Activated CD8-positive, alpha-beta memory T cell treated with anti-CD3 and anti-CD28 coated beads for 4 hours (primary cell): Measurements from ENCODE around the gene NAA20.

Experiments used
- DNase-seq, 2 donors: peaks; one replicate each; pipeline ENCODE4 v3.0.0-alpha.2; 2020; ENCODE audit warnings: low read depth in 2 of 2

Gene NAA20

GRCh38 chr20:20019123-20019522 is 2.0 kb downstream of the NAA20 start:
- DNase-seq: no peak

DNA sequence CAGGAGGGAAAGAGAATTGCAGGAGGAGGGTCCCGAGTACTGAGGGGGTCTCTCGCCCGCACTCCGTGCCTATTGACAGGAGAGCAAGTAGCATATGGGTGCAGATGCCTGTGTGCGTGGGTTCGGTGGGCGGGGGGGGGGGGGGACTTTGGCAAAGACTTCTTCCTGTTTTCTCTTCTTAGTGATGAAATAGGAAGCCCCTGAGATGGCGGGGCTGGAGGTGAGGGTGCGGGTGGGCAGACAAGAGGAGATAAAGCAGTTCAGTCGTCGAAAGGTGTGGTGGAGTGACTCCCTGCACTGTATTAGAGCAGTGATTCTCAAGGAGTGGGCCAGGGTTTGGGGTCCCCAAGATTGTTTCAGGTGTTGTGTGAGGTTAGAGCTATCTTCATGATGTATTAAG is 3.7 kb downstream of the NAA20 start:
- no peak for DNase-seq

DNA sequence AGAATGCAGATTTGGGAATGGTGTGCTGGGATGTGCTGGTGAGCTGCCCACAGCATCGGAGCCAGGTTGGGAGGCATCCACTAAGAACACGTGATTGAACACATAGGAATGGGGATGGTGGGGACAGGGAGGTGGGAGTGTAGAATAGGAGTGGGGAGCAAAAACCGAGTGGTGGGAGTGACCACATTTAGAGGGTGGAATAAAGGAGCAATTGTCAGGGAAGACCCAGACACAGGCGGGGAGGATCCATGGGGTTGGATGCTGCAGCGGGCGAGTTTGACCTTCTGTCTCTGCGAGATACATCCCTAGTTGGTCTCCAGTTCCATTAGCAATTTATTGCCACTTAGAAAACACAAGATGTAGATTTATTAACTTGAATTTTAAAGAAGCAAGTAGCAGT is 4.7 kb downstream of the NAA20 start:
- no peak for DNase-seq

DNA sequence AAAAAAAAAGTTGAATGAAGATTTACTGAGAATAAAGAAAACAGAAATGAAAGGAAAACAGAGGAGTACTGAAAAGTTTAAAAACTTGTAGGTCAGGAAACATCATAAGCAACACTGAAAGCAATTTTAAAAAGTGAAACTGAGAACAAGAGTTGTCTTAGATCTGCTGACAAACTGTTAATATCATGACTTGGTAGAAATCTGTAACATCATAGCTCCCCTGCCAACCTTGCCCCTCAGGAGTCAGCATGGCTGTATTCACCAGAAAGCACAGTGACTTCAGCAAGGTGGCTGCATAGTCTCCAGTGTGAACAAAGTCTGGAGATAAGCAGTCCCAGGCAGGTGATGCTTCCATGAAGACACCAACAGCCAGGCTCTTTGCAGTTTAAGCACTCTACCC is 5.3 kb downstream of the NAA20 start:
- no peak for DNase-seq

- DNase-seq: no peak
Observed at GRCh38 chr20:20023395-20023794, 6.2 kb downstream of the NAA20 start.

DNA sequence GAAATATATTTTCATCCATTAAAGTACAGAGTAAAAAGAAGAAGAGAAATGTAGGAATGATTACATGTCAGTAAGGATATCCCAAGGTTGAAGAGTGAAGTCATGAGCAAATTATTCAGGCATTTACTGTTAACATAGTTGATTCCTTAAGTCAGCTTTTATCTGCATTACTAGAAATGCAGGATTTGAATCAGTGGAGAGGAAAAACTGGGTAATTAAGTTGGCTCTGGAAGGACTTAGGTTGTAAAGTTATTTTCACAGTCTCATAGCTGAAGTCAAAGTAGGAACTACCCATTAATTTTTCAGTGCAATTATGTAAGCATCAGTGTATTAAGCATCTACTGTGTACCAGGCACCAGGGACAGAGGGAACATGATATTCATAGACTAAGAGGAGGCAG is 7.8 kb downstream of the NAA20 start:
- DNase-seq: no peak

- DNase-seq: no peak
Observed at GRCh38 chr20:20027284-20027683, 10.1 kb downstream of the NAA20 start.

GRCh38 chr20:20031790-20032189 is 14.6 kb downstream of the NAA20 start:
- DNase-seq: no peak

GRCh38 chr20:20034486-20034885 is 17.3 kb downstream of the NAA20 start:
- DNase-seq: no peak

GRCh38 chr20:20036756-20037155 is 19.6 kb downstream of the NAA20 start:
- no peak for DNase-seq

- no peak for DNase-seq
Observed at GRCh38 chr20:20037960-20038359, 20.8 kb downstream of the NAA20 start.

GRCh38 chr20:20038586-20038985 is 21.4 kb downstream of the NAA20 start:
- DNase-seq: no peak

- DNase-seq: no peak
Observed at GRCh38 chr20:20039752-20040387, 22.7 kb downstream of the NAA20 start.

DNA sequence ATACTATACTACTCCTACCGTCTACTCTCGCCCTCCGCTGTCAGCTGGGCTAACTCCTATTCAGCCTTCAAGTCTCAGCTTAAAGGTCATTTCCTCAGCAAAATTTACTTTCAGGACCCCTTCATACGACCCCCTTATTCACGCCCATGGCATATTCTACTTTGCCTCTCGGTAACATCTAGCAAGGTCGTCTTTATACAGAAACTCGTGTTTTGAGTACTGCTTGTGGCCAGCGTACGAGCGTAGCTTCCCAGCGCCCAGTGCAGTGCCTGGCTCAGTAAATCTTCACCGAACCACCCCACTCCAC is 34.6 kb downstream of the NAA20 start:
- DNase-seq: no peak

DNA sequence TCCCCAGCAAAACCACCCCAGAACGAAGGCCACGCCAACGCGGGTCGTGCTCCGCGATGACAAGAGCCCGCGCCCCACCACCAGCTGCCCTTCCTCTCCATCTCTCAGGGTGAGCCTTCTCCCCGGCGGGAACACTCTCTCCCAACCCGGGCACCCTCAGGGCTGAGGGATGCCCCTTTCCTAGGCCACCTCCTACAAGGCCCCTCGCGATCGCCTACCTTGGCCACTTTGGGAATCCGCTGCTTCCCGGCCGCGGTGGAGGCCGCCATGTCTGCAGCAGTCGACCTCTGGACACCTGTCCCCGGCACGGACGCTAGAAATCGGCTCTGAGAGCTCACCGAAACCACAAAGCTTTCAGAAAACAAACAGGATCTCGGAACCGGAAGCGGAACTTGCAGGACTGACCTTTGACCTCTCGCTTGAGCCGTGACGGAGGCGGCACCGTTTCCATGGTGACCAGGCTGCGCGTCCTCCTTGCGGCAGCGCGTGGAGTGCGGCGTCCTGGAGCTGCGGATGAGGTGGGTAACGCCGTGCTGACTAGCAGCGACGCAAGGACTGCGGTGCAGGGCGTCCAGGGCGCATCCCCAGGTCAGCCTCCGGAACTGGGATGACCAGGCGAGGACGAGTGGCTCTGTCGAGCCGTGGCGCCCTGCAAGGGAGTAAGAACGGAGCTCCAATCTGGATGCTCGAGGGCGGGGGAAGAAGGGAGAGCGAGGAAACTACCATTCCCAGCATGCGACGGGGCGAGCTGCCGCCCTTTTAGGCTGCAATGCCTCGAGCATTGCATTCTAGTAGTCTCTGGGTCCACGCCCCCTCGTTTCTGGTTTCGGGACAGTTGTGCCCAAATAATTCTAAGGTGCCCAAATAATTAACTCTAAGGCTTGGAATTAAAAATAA is 35.2 kb downstream of the NAA20 start, which contains the start of the genes CFAP61 and CRNKL1:
TSS of gene CFAP61 (plus strand) at position 459 of the 897 bp plus-strand sequence. CDS start 4,122 bp downstream, outside the sequence.
TSS of gene CRNKL1 (minus strand) at position 393 of the 897 bp plus-strand sequence. CDS start at position 269, 124 bp downstream.
- DNase-seq: peak; percentile 93 to 96

DNA sequence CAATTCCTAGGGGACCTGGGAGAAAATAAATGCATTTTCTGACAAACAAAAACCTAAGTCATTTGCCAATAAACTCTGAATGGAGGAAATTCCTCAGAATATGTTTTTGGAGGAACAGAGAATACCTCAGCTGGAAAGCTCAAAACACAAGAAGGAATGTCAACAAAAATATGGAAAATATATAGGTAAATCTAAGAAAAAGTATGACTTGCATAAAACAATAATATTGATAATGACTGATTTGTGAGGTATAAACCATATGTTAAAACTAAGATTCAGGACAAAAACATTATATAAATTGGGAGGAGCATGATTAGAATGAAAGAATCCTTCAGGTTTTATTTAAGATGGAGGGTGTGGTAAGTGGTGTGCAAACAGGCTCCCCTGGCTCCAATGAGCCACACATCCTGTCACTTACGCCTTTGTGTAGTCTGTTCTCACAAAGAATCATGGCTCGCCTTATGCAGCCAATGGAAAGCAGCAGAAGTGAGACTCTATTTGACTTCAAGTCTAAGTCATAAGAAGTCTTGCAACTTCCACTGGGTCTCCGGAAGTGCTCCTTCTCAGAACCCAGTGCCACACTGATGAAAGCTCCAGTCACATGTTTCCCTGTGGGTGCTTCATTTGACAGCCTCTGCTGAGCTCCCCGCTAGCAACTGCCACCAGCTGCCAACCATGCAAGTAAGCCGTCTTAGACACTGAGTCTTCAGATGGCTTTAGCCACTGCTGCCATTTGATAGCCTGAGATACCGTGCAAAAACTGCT is 43.3 kb downstream of the NAA20 start:
- DNase-seq: no peak

DNA sequence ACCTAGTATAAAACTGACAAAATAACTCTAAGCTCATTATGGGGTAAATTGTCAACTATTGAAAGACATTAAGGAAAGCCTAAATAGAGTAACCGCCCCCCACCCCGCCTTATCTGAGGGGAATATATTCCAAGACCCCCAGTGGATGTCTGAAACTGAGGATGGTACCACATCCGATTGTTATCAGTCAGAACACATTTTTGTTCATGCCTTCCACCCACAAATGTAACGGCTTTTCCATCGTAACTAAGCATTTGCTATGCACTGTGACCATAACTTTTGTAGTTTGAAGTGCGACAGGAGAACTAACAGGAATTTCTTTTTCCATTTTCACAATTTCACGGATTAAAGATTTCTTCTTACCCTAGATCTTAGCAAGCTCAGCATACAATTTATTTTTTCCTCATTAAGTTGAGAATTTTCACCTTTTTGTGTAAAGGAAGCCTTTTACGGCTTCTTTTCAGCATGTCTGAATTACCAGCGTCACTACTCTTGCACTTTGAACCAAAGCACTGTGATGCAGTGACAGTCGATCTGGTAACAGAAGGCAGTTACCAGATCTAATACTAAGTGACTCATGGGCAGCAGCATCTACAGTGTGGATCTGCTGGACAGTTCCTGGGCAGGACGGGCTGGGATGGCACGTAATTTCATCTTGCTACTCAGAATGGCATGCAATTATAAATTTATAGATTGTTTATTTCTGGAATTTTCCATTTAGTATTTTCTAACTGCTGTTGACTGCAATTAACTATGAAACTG is 47.0 kb downstream of the NAA20 start:
- no peak for DNase-seq

DNA sequence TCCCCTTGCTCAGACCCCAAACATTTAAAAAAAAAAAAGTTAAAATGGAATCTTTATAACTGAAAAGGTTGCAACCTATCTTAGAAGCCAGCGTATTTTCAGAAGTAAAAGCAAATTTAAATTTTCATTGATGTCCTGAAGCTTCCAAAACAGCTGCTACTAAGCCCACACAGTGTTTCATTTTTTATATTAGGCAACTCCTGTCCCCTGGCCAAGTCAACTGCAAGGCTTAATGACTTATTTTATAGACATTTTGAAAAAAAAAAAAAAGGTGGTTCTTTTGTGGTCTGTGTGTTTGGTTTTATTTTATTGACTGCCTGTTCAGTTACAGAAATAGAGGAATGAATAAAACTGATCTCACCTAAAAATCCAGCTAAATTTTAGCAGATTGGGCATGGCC is 48.2 kb downstream of the NAA20 start:
- DNase-seq: no peak

DNA sequence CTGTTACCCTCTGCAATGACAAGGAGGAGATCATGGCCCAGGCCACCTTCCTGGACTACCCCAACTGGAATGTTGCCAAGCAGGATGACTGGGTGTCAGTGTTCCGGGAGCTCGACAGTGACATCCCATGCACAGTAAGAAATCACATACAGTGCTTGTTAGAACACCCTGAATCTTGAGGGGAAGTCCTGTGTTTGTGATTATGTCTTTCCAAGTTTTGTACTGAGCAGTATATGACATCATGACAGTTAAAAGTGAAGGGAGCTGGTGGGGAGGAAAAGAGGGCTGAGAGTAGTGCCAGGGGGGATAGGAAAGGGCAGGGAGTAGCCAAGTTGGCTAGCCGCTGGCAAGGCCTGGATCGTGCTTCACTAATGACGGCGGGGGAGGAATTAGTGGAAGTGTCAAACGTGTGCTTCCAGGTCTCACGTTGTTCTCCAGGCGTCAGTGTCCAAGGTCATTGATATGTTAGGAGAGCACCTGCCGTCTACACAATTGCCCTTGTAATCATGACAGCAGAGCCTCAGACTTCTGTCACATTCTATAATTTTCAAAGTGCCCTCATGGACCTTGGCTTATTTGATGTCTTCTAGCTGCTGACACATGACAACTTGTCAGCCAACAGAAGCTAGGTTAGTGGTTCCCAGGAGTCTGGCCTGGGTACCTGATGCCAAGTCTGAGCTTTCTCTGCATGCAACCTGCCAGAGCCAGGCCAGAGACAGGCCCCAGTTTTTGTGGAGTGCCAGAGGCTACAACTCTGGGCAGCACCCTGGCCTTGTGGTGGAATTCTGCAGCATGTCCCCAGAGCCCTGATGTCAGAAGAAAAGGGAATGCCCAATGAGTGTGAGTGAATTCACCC is 53.9 kb downstream of the NAA20 start:
- DNase-seq: no peak

DNA sequence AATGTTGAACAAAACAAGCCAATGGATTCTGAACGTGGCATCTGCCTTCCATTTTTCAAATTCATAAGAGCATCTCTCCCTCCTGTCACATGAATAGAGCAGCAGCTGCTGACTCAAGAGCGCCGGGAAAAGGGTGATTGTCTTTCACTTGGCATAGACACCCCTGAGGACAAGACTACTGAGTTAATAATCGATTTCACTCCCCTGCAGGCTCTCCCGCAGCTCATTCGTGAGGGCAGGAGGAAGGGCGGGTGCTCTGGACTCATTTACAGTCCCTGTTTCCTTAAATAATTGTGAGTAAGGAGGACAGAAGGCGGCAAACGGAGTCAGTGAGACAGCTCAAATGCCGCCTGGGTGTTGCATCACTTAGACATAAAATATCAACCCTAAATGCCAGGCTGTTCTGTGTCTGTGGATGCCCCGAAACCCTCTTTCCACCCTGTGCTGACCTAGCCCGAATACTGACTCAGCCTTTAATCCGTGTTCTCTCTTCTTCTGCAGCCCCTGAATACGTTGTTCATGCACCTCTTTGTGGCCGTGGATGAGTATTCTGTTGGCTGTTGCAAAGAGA is 56.7 kb downstream of the NAA20 start:
- DNase-seq: no peak
